ENCODE results near the gene BBS1.

BBS1 gene

DNA sequence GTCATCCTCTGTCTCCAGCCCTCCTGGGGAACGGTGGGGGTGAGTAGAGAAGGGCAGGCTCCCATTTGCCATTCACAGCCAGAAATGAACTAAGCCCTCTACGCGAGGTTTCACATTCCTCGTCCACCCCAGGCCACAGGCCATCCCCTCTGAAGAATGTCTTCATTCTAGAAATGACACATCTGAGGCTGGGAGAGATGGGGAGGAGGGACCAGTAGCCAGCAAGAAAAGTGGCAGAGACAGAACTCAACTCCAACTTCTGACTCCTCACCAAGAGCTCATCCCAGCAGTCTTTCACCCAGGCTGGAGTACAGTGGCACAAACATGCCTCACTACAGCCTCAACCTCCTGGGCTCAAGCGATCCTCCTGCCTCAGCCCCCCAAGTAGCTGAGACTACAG lies 54.5 kb downstream of the BBS1 start:
- TF ChIP-seq POLR2AphosphoS5 (IDR thresholded peaks at IDR 0.05; ENCODE audit: low read depth, low read length): no peak
- no peak for TF ChIP-seq FOXP2 (optimal IDR thresholded peaks at IDR 0.05; ENCODE audit: borderline replicate concordance, extremely low read depth, extremely low read length, insufficient read depth)
- TF ChIP-seq SIN3A (IDR thresholded peaks at IDR 0.05; ENCODE audit: borderline replicate concordance, insufficient read depth, low read length): no peak
- TF ChIP-seq, protein P1, sequence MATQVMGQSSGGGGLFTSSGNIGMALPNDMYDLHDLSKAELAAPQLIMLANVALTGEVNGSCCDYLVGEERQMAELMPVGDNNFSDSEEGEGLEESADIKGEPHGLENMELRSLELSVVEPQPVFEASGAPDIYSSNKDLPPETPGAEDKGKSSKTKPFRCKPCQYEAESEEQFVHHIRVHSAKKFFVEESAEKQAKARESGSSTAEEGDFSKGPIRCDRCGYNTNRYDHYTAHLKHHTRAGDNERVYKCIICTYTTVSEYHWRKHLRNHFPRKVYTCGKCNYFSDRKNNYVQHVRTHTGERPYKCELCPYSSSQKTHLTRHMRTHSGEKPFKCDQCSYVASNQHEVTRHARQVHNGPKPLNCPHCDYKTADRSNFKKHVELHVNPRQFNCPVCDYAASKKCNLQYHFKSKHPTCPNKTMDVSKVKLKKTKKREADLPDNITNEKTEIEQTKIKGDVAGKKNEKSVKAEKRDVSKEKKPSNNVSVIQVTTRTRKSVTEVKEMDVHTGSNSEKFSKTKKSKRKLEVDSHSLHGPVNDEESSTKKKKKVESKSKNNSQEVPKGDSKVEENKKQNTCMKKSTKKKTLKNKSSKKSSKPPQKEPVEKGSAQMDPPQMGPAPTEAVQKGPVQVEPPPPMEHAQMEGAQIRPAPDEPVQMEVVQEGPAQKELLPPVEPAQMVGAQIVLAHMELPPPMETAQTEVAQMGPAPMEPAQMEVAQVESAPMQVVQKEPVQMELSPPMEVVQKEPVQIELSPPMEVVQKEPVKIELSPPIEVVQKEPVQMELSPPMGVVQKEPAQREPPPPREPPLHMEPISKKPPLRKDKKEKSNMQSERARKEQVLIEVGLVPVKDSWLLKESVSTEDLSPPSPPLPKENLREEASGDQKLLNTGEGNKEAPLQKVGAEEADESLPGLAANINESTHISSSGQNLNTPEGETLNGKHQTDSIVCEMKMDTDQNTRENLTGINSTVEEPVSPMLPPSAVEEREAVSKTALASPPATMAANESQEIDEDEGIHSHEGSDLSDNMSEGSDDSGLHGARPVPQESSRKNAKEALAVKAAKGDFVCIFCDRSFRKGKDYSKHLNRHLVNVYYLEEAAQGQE (IDR thresholded peaks at IDR 0.05; ENCODE audit: insufficient read depth in 1 of 2, low read depth in 2 of 2, low read length in 2 of 2): no peak
- TF ChIP-seq TAF1 (IDR thresholded peaks at IDR 0.05; ENCODE audit: borderline replicate concordance, insufficient read depth, low read length): no peak

DNA sequence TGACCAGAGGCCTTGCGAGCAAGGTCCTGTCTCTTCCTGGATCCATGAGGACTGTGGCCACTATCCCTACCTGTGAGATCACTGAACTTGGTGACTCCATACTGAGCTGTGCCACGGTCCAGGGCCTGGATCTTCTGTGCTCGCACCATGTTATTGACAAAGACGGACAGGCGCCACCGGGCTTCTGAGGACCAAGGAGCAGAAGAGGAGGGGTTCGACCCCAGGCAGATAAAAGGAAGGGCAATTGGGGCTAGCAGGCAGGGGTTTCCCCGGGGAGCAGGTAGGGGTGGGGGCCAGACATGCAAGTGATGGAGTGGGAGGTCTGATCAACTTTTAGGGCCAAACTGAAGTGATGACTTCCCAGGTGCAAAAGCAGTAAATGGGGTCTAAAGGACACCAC lies 55.8 kb downstream of the BBS1 start:
- TF ChIP-seq, protein P1 (IDR thresholded peaks at IDR 0.05; ENCODE audit: insufficient read depth in 1 of 2, low read depth in 2 of 2, low read length in 2 of 2): no peak
- TF ChIP-seq SIN3A (IDR thresholded peaks at IDR 0.05; ENCODE audit: borderline replicate concordance, insufficient read depth, low read length) (no peak), TAF1 (IDR thresholded peaks at IDR 0.05; ENCODE audit: borderline replicate concordance, insufficient read depth, low read length) (no peak), POLR2AphosphoS5 (IDR thresholded peaks at IDR 0.05; ENCODE audit: low read depth, low read length) (no peak), FOXP2 (optimal IDR thresholded peaks at IDR 0.05; ENCODE audit: borderline replicate concordance, extremely low read depth, extremely low read length, insufficient read depth) (no peak)

DNA sequence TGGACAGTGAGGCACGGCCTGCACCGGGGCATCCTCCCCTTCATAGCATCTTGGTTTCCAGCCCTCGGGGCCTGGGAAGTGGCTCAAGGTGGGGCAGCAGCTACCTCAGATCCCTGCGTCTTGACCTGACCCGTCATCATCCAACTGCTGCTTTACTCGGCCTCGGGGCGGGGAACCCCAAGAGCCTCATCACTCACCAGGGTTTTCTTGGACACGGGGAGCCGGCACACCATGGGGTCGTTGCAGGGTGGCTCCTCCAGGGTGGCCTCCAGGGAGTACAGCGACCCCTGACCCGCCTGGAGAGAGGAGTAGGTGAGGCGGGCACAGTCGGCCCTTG lies 57.3 kb downstream of the BBS1 start:
- TF ChIP-seq, protein P1 (IDR thresholded peaks at IDR 0.05; ENCODE audit: insufficient read depth in 1 of 2, low read depth in 2 of 2, low read length in 2 of 2): no peak
- TF ChIP-seq FOXP2 (optimal IDR thresholded peaks at IDR 0.05; ENCODE audit: borderline replicate concordance, extremely low read depth, extremely low read length, insufficient read depth) (no peak), SIN3A (IDR thresholded peaks at IDR 0.05; ENCODE audit: borderline replicate concordance, insufficient read depth, low read length) (no peak)

DNA sequence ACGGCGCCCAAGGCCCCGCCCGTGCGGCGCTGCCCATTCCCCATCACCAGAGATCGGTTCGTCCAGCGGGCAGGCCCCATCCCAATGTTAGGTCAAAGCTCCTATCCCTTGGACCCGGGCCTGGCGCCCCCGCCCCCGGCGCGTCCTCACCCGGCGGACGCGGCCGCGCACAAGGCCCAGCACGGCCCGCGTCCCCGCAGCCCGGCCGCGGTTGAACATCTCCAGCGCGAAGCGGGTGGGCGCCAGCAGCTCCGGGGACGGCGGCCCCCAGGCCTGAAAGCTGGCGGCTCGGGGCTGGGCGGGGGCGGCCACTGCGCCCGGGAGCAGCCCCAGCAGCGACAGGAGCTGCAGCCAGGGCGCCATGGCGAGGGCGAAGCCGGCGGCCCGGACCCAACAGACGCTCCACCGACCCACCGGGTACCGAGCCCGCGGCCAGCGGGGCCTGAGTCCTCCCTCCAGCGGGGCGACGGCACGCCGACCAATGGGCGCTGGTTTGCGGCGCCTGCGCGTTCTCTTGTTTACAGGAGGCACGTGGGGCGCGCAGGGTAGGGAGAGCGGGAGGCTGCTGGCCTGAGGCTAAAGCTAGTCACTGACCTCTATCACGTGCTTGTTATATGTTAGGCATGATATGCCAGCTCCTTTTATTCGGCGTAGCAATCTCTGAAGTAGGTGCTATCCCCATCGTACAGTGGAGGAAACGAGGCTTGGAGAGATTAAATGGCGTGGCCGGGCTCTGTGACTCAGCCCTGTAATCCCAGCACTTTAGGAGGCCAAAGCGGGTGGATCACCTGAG lies 57.9 kb downstream of the BBS1 start, which contains the start of gene CTSF:
Gene CTSF, minus strand, starts transcription at position 483 of the 793 bp plus-strand sequence. Its CDS starts 120 bp downstream, at position 363.
- TF ChIP-seq FOXP2 (optimal IDR thresholded peaks at IDR 0.05; ENCODE audit: borderline replicate concordance, extremely low read depth, extremely low read length, insufficient read depth): no peak
- TF ChIP-seq POLR2AphosphoS5 (IDR thresholded peaks at IDR 0.05; ENCODE audit: low read depth, low read length): no peak
- TF ChIP-seq, protein P1 (IDR thresholded peaks at IDR 0.05; ENCODE audit: insufficient read depth in 1 of 2, low read depth in 2 of 2, low read length in 2 of 2): no peak
- no peak for TF ChIP-seq SIN3A (IDR thresholded peaks at IDR 0.05; ENCODE audit: borderline replicate concordance, insufficient read depth, low read length)
- TF ChIP-seq TAF1 (IDR thresholded peaks at IDR 0.05; ENCODE audit: borderline replicate concordance, insufficient read depth, low read length): no peak
